Kidney (tissue), 14 donors: ENCODE results near the gene PPM1H. TPM values are rescaled to one million over a fixed set of nuclear protein-coding genes. Genes with fewer than 3 reads are reported as not detected.
A peak's percentile ranks its signal among the peaks of the same experiment; 100 is the strongest.

Source experiments
- DNase-seq, 5 donors: peaks; one replicate each; pipeline ENCODE4 v3.0.0-alpha.2; 2013 to 2020
- FAIRE-seq: peaks from 2 replicates; lab custom pipeline; 2012; peaks lifted over from hg19 to GRCh38; lab: Jason Lieb, UNC
- H3K27ac ChIP-seq, 2 donors: one replicate each; pipeline ENCODE4 v1.7.0; 2013; ENCODE audit warnings: low read depth in 2 of 2, low read length in 2 of 2, inconsistent platforms in 1 of 2
- H3K27me3 ChIP-seq: one replicate; pipeline ENCODE4 v1.7.1; 2013; ENCODE audit warnings: low read length, inconsistent platforms; ENCODE audit not compliant: control insufficient read depth, insufficient read depth
- H3K36me3 ChIP-seq, 3 donors: one replicate each; pipeline versions ENCODE4 v1.7.0 to v1.7.1; 2013; ENCODE audit warnings: low read length in 3 of 3, control low read depth in 1 of 3, inconsistent platforms in 1 of 3; ENCODE audit not compliant: insufficient read depth in 3 of 3, control insufficient read depth in 2 of 3
- H3K4me1 ChIP-seq, 3 donors: one replicate each; pipeline versions ENCODE4 v1.7.0 to v1.7.1; 2013; ENCODE audit warnings: low read length in 3 of 3, inconsistent platforms in 1 of 3, low read depth in 1 of 3; ENCODE audit not compliant: control insufficient read depth in 2 of 3, insufficient read depth in 2 of 3
- H3K4me3 ChIP-seq, 3 donors: one replicate each; pipeline versions ENCODE4 v1.7.0 to v1.8.1; 2013; ENCODE audit warnings: low read length in 3 of 3, control low read depth in 1 of 3, inconsistent platforms in 1 of 3
- H3K9ac ChIP-seq, 3 donors: one replicate each; pipeline versions ENCODE4 v1.7.0 to v1.7.1; 2013; ENCODE audit warnings: low read length in 3 of 3, control low read depth in 1 of 3, inconsistent platforms in 1 of 3
- H3K9me3 ChIP-seq, 3 donors: one replicate each; pipeline versions ENCODE4 v1.7.0 to v1.7.1; 2013; ENCODE audit warnings: low read length in 3 of 3, control low read depth in 1 of 3, inconsistent platforms in 1 of 3; ENCODE audit not compliant: control insufficient read depth in 2 of 3, insufficient read depth in 1 of 3
- CTCF ChIP-seq: IDR thresholded peaks from 3 replicates; pipeline ENCODE4 v1.5.1; 2012; ENCODE audit warnings: mild to moderate bottlenecking, moderate library complexity, borderline replicate concordance; ENCODE audit not compliant: insufficient read depth; ENCODE audit errors: extremely low read depth
- intact Hi-C: fragments of 100-400 bp; cut with DNase I; formaldehyde crosslinking; loops from one replicate; pipeline ENCODE4 v1.11.1; 2022
- polyA plus RNA-seq: library from polyadenylated mRNA; stranded (reverse); fragments of 350-450 nt; fragmentation: Illumina TruSeq; extraction: RNeasy Lipid Tissue Mini Kit (QIAGEN cat#74804); gene quantifications from one replicate; pipeline ENCODE4 v1.2.3, GENCODE V29; 2014; ENCODE audit warnings: low read depth, low replicate concordance; ENCODE audit not compliant: insufficient read depth
- total RNA-seq: library from RNA; stranded (reverse); fragmentation: NEBNext Ultra II Directional; extraction: Animal tissue kit (Norgen Biotek cat#: 25700); gene quantifications from one replicate; pipeline ENCODE4 v1.2.1, GENCODE V29; 2021
- donor health status: control.
- donor health status: control.
- donor health status: control.
- donor health status: control.
- donor health status: control.
- donor health status: DM: yes; HTN: yes; CAD: no.
- donor health status: Normal renal cell carcinoma (clear cell type).

The PPM1H gene
- total and polyA plus RNA-seq, 2 donors from 2014 or later, result 8.7 to 25.0 TPM

GRCh38 chr12:62618930-62619329 is 316.0 kb downstream of the PPM1H start:
- Histone ChIP-seq H3K27me3 (no peaks in the 10 kb centered on the region), H3K9ac (no peak overlapping the region), H3K36me3 (no peaks in the 10 kb centered on the region), H3K27ac (no peak overlapping the region), H3K4me3 (no peak overlapping the region), H3K9me3 (no peaks in the 10 kb centered on the region), H3K4me1 (no peaks in the 10 kb centered on the region)
- intact Hi-C loops, result no loop called here
- TF ChIP-seq CTCF, result no peak
- FAIRE-seq, result no peak
- no peak for DNase-seq

- Histone ChIP-seq H3K4me1 (no peaks in the 10 kb centered on the region), H3K9ac (no peak overlapping the region), H3K27ac (no peak overlapping the region), H3K9me3 (no peaks in the 10 kb centered on the region), H3K4me3 (no peak overlapping the region), H3K27me3 (no peaks in the 10 kb centered on the region), H3K36me3 (no peaks in the 10 kb centered on the region)
- no peak for FAIRE-seq
- TF ChIP-seq CTCF, result no peak
- intact Hi-C loops, result no loop called here
- DNase-seq, result no peak
Observed at GRCh38 chr12:62618319-62618718, 316.6 kb downstream of the PPM1H start.

GRCh38 chr12:62613081-62613480 is 321.9 kb downstream of the PPM1H start:
- no peak overlapping the region for H3K4me3 ChIP-seq
- intact Hi-C loops, result no loop called here
- H3K4me1 ChIP-seq, result no peaks in the 10 kb centered on the region
- no peaks in the 10 kb centered on the region for H3K36me3 ChIP-seq
- no peak for TF ChIP-seq CTCF
- no peaks in the 10 kb centered on the region for H3K9me3 ChIP-seq
- no peak overlapping the region for H3K27ac ChIP-seq
- FAIRE-seq, result no peak
- H3K9ac ChIP-seq, result no peak overlapping the region
- no peaks in the 10 kb centered on the region for H3K27me3 ChIP-seq
- peak in 2 of 5 donors; percentile 32 to 68 for DNase-seq

- Histone ChIP-seq H3K4me1 (peaks cover 0 to 5% (median 2%) of the 10 kb centered on the region in 3 donors), H3K36me3 (no peaks in the 10 kb centered on the region), H3K9ac (no peak overlapping the region), H3K27ac (no peak overlapping the region), H3K27me3 (no peaks in the 10 kb centered on the region), H3K4me3 (no peak overlapping the region), H3K9me3 (no peaks in the 10 kb centered on the region)
- intact Hi-C loops, result no loop called here
- DNase-seq (no peak), FAIRE-seq (no peak)
- no peak for TF ChIP-seq CTCF
Observed at GRCh38 chr12:62606654-62607053, 328.3 kb downstream of the PPM1H start.
